ENCODE measurements around the gene ARID4A. TPM values are rescaled to one million over a fixed set of nuclear protein-coding genes. Genes with fewer than 3 reads are reported as not detected.
"Not testable (repeated sequence)": the region's sequence is repeated elsewhere in the genome, so short reads cannot be mapped to it uniquely, and the experiment has no call there.

ARID4A gene
- total RNA-seq, 1 experiment from 2014 or later, result 3.5 TPM

GRCh38 chr14:58415636-58416547, 117.5 kb downstream of the ARID4A start:
- no peaks in the 10 kb centered on the region; the same call in 1 of the 2 replicates for H3K36me3 ChIP-seq (replicated peaks; ENCODE audit: control insufficient read depth, insufficient read depth, low read length)
- no peaks in the 10 kb centered on the region for H3K27me3 ChIP-seq (ENCODE audit: control insufficient read depth, insufficient read depth, low read length)
- no peak overlapping the region for H3K4me3 ChIP-seq (ENCODE audit: insufficient read depth, low read depth, low read length)
- no peak for DNase-seq

DNA sequence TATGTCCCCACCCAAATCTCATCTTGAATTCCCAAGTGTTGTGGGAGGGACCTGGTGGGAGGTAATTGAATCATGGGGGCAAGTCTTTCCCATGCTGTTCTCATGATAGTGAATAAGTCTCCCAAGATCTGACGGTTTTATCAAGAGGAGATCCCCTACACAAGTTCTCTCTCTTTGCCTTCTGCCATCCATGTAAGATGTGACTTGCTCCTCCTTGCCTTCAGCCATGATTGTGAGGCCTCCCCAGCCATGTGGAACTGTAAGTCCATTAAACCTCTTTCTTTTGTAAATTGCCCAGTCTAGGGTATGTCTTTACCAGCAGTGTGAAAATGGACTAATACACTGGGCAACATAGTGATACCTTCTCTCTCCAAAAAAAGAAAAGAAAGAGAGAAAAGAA, 118.6 kb downstream of the ARID4A start:
- not testable (repeated sequence) for DNase-seq; H3K36me3 ChIP-seq (replicated peaks; ENCODE audit: control insufficient read depth, insufficient read depth, low read length); H3K27me3 ChIP-seq (ENCODE audit: control insufficient read depth, insufficient read depth, low read length); H3K4me3 ChIP-seq (ENCODE audit: insufficient read depth, low read depth, low read length)

Other genes with a start within 250 kb of the ARID4A start
- 2.4 and 2.9 TPM in 2 replicates for gene ARMH4, start 146.3 kb upstream of the ARID4A start, total RNA-seq (2014; rRNA removed; shearing (Covaris generic))
- 40.9 and 46.2 TPM in 2 replicates for gene ACTR10, start 98.4 kb upstream of the ARID4A start, total RNA-seq (2014; rRNA removed; shearing (Covaris generic))
- gene PSMA3, start 53.7 kb upstream of the ARID4A start, total RNA-seq (2014; rRNA removed; shearing (Covaris generic)), result 132 and 136 TPM in 2 replicates
- gene TOMM20L, start 97.4 kb downstream of the ARID4A start, total RNA-seq (2014; rRNA removed; shearing (Covaris generic)), result not detected in 2 replicates
- 41.5 and 54.5 TPM in 2 replicates for gene TIMM9, start 129.0 kb downstream of the ARID4A start, total RNA-seq (2014; rRNA removed; shearing (Covaris generic))
- gene KIAA0586, start 129.2 kb downstream of the ARID4A start, total RNA-seq (2014; rRNA removed; shearing (Covaris generic)), result 20.4 and 30.9 TPM in 2 replicates